Regular cardiac myocyte (primary cell): ENCODE data around the gene PPIL4. TPM values are rescaled to one million over a fixed set of nuclear protein-coding genes. Genes with fewer than 3 reads are reported as not detected.

Source experiments
- total RNA-seq: library from RNA; depleted of rRNA; stranded (reverse); fragments of >200 nt; gene quantifications from 2 replicates; pipeline ENCODE4 v1.2.3, GENCODE V29; 2014

Gene PPIL4
- 36.4 and 42.8 TPM in 2 replicates for total RNA-seq

DNA sequence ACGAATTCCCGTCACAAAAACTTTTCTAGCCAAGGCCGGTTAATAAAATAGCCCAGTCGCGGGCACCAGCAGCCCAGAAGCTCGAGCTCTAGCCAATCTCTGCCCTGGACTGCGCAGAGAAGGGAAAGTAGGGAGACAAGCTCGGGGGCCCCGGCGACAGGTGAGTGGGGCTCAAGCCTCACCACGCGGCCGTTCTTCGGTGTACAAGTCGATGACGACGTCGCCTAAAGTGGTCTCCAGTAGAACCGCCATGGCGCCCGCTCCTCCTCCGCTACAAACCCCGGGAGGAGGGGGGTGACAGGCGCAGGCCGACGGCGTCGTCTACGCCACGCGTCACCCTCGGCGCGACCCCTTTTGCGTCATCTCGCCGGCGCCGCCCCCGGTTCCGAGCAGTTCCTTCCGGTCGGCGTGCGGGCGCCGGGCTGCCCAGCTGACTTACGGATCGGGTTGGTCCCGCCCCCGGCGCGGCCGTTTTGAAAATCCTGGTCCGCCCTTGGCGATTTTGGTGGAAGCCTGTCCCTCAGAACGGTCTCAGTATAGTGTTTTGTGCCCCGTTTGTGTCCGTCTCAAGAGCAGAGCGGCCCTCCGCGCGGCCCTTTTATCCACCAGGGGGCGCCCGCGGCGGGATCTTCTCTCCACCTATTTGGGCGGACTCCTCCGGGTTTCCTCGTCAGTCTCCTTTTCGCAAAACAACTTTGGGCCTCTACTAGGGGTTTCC, at the start of gene PPIL4:
TSS of gene PPIL4 (minus strand) at position 290 of the 718 bp plus-strand sequence. CDS start at position 252, 38 bp downstream.

GRCh38 chr6:149565527-149566409, 19.9 kb upstream of the PPIL4 start, which contains the start of gene GINM1:
Gene GINM1 (plus strand): TSS chr6:149566375. CDS start chr6:149566415, 40 bp downstream.

DNA sequence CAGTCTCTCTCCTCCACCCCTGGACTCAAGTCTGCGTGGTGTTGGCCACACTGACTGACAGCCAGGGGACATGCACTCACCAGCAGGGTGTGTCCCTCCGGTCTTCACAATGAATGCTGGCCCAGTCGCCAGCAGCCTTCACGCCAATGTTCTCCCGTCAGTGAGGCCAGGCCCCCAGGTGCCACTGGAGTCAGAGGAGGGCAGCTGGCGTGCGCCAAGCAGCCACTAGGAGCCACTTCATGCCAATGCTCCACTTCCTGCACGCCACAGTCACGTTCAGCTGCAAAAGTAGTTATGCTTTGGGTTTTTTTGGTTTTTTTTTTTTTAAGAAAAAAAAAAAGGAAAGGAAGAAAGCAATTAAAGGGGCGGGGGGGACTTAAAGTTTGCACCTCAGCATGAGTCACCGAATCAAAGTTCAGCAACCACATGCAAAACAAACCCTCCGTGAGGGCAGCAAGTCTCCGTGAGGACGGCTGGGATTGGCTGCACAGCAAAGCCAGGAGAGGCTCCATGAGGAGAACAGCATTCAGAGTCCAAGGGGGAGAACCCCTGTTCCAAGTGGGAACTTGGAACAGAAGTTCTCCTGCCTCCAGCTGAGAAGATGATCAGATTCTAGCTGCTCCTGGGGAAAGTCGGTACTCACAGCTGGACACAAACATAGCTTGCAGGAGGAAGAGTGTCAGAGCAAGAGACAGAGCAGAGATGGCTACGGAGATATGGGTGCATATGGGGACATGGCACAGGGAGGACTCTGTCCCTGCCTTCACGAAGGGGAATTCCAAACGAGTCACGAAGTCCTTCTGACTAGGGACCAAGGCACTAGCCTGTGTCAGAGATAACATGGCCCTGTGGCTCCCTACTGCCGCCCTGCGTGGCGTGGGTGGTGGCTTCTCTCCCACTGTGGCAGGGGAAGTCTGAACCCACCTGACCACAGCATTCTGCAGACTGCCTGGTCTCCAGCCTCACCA, 60.8 kb downstream of the PPIL4 start, which contains the start of gene ZC3H12D:
TSS of gene ZC3H12D (minus strand) at position 282 of the 968 bp plus-strand sequence. CDS start 10,471 bp downstream, outside the sequence.

Other genes with a start within 250 kb of the PPIL4 start
- gene TAB2, start 228.3 kb downstream of the PPIL4 start, total RNA-seq, result 11.1 and 16.3 TPM in 2 replicates
- 0.58 and 1.1 TPM in 2 replicates for gene SUMO4, start 145.8 kb downstream of the PPIL4 start, total RNA-seq
- under 0.01 TPM in 2 replicates for gene ZC3H12D, start 61.0 kb downstream of the PPIL4 start, total RNA-seq
- gene GINM1, start 20.3 kb upstream of the PPIL4 start, total RNA-seq, result 48.9 and 111 TPM in 2 replicates
- 28.0 and 31.0 TPM in 2 replicates for gene KATNA1, start 102.7 kb upstream of the PPIL4 start, total RNA-seq
- gene LATS1, start 172.1 kb upstream of the PPIL4 start, total RNA-seq, result 6.2 and 7.7 TPM in 2 replicates
- gene NUP43, start 200.5 kb upstream of the PPIL4 start, total RNA-seq, result 19.7 and 43.9 TPM in 2 replicates
- 152 and 216 TPM in 2 replicates for gene PCMT1, start 203.7 kb upstream of the PPIL4 start, total RNA-seq